K562 (cell line): ENCODE measurements around the gene CYBRD1. TPM values are rescaled to one million over a fixed set of nuclear protein-coding genes. Genes with fewer than 3 reads are reported as not detected.

Experiments
- CREBBP ChIP-seq: IDR thresholded peaks from one replicate; pipeline ENCODE4 v1.6.1; 2012; ENCODE audit warnings: low read depth, mild to moderate bottlenecking, control low read depth, inconsistent platforms, low read length
- CTBP1 ChIP-seq: fragments of 450-650 bp; IDR thresholded peaks from 2 replicates; pipeline ENCODE4 v1.6.1; 2016; ENCODE audit warnings: borderline replicate concordance
- ELK1 ChIP-seq: sonication (generic); formaldehyde crosslinking; IDR thresholded peaks from 2 replicates; pipeline ENCODE4 v1.8.1; 2022; ENCODE audit warnings: missing genetic modification reagents
- ERF ChIP-seq: fragments of 450-650 bp; formaldehyde crosslinking; IDR thresholded peaks from 2 replicates; pipeline ENCODE4 v1.4.0; 2020; ENCODE audit warnings: mild to moderate bottlenecking, mixed read lengths
- HNRNPH1 ChIP-seq: fragments of 200-400 bp; formaldehyde crosslinking; optimal IDR thresholded peaks from 2 replicates; pipeline ENCODE3; 2017; ENCODE audit warnings: low read depth, mild to moderate bottlenecking, low read length, moderate library complexity
- PHB2 ChIP-seq: fragments of 450-650 bp; IDR thresholded peaks from 2 replicates; pipeline ENCODE4 v1.6.1; 2017; ENCODE audit warnings: low read depth
- PRMT5 ChIP-seq: sonication (generic); formaldehyde crosslinking; IDR thresholded peaks from 2 replicates; pipeline ENCODE4 v1.5.0; 2020; ENCODE audit warnings: missing genetic modification reagents
- PTTG1 ChIP-seq: fragments of 450-650 bp; IDR thresholded peaks from 2 replicates; pipeline ENCODE4 v1.6.1; 2016; ENCODE audit warnings: low read depth, mild to moderate bottlenecking, missing genetic modification characterization, missing compliant biosample characterization
- SIN3B ChIP-seq: fragments of 450-650 bp; IDR thresholded peaks from 2 replicates; pipeline ENCODE4 v1.6.1; 2017; ENCODE audit warnings: low read depth, mild to moderate bottlenecking, moderate library complexity
- SMARCA4 ChIP-seq: fragments of 450-650 bp; IDR thresholded peaks from 2 replicates; pipeline ENCODE4 v1.6.1; 2016
- STAT6 ChIP-seq: sonication (generic); formaldehyde crosslinking; IDR thresholded peaks from 2 replicates; pipeline ENCODE4 v1.8.1; 2023; ENCODE audit warnings: mild to moderate bottlenecking, missing genetic modification reagents
- ZBTB11 ChIP-seq, 3 experiments: fragments of 200-800 bp in 1 of 3; fragments of 250-450 bp in 1 of 3; fragments of 450-650 bp in 1 of 3; sonication (Bioruptor Pico) in 1 of 3; sonication (Bioruptor generic) in 1 of 3; formaldehyde crosslinking in 1 of 3; IDR thresholded peaks; 2 replicates each; pipeline versions ENCODE4 v1.6.1 to v1.8.0; 2016 to 2022; ENCODE audit warnings: mild to moderate bottlenecking in 2 of 3, missing genetic modification characterization in 2 of 3, missing compliant biosample characterization in 1 of 3, moderate library complexity in 1 of 3
- ZNF12 ChIP-seq: sonication (generic); formaldehyde crosslinking; IDR thresholded peaks from 2 replicates; pipeline ENCODE4 v1.4.0; 2020; ENCODE audit warnings: mild to moderate bottlenecking, missing genetic modification reagents
- ZNF324 ChIP-seq: fragments of 250-450 bp; sonication (Bioruptor Pico); IDR thresholded peaks from 2 replicates; pipeline ENCODE4 v1.4.0; 2020; ENCODE audit warnings: mild to moderate bottlenecking
- ZNF695 ChIP-seq: fragments of 450-650 bp; formaldehyde crosslinking; IDR thresholded peaks from 2 replicates; pipeline ENCODE4 v1.4.0; 2020; ENCODE audit warnings: mild to moderate bottlenecking, moderate library complexity
- polyA plus RNA-seq, 8 experiments: library from polyadenylated mRNA; depleted of rRNA in 4 of 8; stranded (reverse) in 5 of 8; unstranded in 3 of 8; fragments of >200 nt; fragmentation: Nextera tagmentation in 2 of 8; fragmentation: Illumina TruSeq in 1 of 8; extraction: Ambion mirVana in 2 of 8; extraction: Trizol in 1 of 8; gene quantifications; 2 replicates each; pipeline versions ENCODE4 v1.2.1 to v1.2.3, GENCODE V29; 2011 to 2014; ENCODE audit warnings: inconsistent platforms in 1 of 8, missing spikeins in 1 of 8
- total RNA-seq, 7 experiments: library from RNA; depleted of rRNA in 6 of 7; stranded (reverse); fragments of >200 nt in 6 of 7; fragmentation: Illumina TruSeq in 2 of 7; extraction: Trizol in 2 of 7; gene quantifications; 2 replicates each; pipeline versions ENCODE4 v1.2.1 to v1.2.3, GENCODE V29; 2011 to 2021; ENCODE audit warnings: low replicate concordance in 1 of 7
- TF ChIP-seq, protein P1 (sequence below): fragments of 450-650 bp; formaldehyde crosslinking; IDR thresholded peaks from 2 replicates; pipeline ENCODE4 v1.4.0; 2020; ENCODE audit warnings: mild to moderate bottlenecking, moderate library complexity
- TF ChIP-seq, protein P2 (sequence below): fragments of 450-650 bp; IDR thresholded peaks from one replicate; pipeline ENCODE4 v1.6.1; 2018; ENCODE audit warnings: mild to moderate bottlenecking, moderate library complexity; ENCODE audit not compliant: partially characterized antibody

The CYBRD1 gene
- total and polyA plus RNA-seq, 9 of the 15 experiments (the other 6 are each of a cell fraction or from before 2014, with no cell fraction given) = 9.6 to 22.4 (median 15.6) TPM

DNA sequence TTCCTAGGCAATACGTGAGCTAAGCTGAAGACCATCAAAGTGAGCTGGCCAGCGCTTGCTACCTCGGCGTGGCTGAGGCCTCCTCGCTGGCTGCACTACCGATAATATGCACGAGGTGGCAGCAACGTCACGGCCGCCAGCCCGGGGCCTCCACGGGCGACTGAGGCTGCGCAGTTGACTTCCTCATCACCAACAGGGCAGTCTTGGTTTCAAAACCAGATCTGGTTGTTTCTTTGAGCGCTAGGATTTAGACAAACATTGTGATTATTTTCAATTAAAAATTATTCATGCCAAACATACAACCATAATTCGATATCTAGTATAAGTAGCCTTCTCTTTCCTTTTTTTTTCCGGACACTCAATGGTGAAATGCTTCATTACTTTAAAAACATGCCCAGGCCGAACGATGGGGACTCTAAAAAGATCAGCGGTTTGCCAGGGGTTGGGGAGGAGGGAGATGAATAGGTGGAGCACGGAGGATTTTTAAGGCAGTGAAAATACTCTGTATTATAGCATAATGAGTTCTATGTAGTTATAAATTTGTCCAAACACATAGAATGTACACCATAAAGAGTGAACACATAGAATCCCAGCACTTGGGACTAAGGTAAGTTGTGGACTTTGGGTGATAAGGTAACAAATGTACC lies 52.0 kb downstream of the CYBRD1 start (continued):
- TF ChIP-seq CTBP1 (no peak; the same call in 1 of the 2 replicates), HNRNPH1 (no peak), SIN3B (0 out of 2 replicates have a peak, but pooled peaks have one; percentile 25), ZNF324 (CRISPR knock-in tag) (no peak), PRMT5 (CRISPR knock-in tag) (no peak), SMARCA4 (0 out of 2 replicates have a peak, but pooled peaks have one; percentile 13), PHB2 (no peak), ERF (CRISPR knock-in tag) (no peak), PTTG1 (tag) (no peak), ZNF695 (CRISPR knock-in tag) (no peak), STAT6 (no peak), ELK1 (CRISPR knock-in tag) (no peak), CREBBP (no peak), ZNF12 (no peak), ZBTB11 (CRISPR knock-in tag; IDR thresholded peaks at IDR 0.05) (0 out of 6 replicates have a peak, but pooled peaks of 1 of the 3 experiments have one; percentile 8)
- TF ChIP-seq, protein P1, sequence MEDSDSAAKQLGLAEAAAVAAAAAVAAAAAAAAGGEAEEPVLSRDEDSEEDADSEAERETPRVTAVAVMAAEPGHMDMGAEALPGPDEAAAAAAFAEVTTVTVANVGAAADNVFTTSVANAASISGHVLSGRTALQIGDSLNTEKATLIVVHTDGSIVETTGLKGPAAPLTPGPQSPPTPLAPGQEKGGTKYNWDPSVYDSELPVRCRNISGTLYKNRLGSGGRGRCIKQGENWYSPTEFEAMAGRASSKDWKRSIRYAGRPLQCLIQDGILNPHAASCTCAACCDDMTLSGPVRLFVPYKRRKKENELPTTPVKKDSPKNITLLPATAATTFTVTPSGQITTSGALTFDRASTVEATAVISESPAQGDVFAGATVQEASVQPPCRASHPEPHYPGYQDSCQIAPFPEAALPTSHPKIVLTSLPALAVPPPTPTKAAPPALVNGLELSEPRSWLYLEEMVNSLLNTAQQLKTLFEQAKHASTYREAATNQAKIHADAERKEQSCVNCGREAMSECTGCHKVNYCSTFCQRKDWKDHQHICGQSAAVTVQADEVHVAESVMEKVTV (CRISPR knock-in tag) = peak; percentile 93
- TF ChIP-seq, protein P2, sequence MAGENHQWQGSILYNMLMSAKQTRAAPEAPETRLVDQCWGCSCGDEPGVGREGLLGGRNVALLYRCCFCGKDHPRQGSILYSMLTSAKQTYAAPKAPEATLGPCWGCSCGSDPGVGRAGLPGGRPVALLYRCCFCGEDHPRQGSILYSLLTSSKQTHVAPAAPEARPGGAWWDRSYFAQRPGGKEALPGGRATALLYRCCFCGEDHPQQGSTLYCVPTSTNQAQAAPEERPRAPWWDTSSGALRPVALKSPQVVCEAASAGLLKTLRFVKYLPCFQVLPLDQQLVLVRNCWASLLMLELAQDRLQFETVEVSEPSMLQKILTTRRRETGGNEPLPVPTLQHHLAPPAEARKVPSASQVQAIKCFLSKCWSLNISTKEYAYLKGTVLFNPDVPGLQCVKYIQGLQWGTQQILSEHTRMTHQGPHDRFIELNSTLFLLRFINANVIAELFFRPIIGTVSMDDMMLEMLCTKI = no peak
